ENCODE data around the gene MVD. TPM values are rescaled to one million over a fixed set of nuclear protein-coding genes. Genes with fewer than 3 reads are reported as not detected.

The MVD gene, protein sequence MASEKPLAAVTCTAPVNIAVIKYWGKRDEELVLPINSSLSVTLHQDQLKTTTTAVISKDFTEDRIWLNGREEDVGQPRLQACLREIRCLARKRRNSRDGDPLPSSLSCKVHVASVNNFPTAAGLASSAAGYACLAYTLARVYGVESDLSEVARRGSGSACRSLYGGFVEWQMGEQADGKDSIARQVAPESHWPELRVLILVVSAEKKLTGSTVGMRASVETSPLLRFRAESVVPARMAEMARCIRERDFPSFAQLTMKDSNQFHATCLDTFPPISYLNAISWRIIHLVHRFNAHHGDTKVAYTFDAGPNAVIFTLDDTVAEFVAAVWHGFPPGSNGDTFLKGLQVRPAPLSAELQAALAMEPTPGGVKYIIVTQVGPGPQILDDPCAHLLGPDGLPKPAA
- 78.1 and 78.5 TPM in 2 replicates for total RNA-seq
- long read RNA-seq, transcript MVD-201 (10 exons, 1,823 nt): major isoform, 51 of 63 reads
- long read RNA-seq, partial matches to known transcripts: 1 of 63 reads
- long read RNA-seq, other reads (novel, unspliced or antisense): 9 of 63 reads

DNA sequence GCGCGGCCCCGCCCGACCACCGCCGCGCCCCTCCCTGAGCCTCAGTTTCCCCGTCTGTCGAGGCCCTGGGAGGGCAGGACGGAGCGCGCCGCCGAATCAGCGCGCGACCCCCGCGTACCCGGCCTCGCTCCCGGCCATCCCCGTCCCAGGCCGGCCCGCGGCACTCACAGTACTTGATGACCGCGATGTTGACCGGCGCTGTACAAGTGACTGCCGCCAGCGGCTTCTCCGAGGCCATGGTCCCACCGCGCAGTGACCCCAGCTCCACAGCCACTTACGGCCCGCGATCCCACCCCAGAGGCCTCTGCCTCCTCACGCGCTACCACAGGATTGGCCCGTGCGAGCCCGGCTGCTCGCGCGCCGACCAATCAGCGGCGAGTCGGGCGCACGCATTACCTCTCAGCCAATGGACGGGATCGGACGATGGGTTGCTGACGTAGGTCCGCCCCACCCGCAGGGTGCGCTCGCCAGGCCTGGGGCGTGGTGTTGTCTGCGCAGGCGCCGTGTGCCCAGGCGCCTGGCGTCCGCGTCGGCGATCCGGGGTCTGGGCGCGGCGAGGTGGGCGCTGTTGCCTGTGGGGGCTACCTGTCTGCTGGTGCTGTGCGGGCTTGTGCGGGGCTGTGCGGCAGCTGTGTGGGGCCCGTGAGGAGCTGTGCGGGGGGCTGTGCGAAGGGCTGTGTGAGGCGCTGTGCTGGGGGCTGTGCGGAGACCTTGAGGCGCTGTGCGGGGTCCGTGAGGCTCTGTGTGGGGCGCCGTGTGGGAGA lies at the start of gene MVD:
TSS of gene MVD (minus strand) at position 249 of the 764 bp plus-strand sequence. CDS start at position 238, 11 bp downstream.
- Mint-ChIP-seq H3K9me3 (ENCODE audit: low read depth) (no peaks in the 10 kb centered on the region), H3K4me1 (ENCODE audit: low read depth) (peaks cover 6% of the 10 kb centered on the region), H3K36me3 (ENCODE audit: insufficient read depth) (peaks cover 4% of the 10 kb centered on the region), H3K4me3 (ENCODE audit: low read depth) (peak within 1 kb of the TSS; percentile 89), H3K27me3 (no peaks in the 10 kb centered on the region), H3K27ac (peak within 1 kb of the TSS; percentile 93)
- TF ChIP-seq, protein P1, sequence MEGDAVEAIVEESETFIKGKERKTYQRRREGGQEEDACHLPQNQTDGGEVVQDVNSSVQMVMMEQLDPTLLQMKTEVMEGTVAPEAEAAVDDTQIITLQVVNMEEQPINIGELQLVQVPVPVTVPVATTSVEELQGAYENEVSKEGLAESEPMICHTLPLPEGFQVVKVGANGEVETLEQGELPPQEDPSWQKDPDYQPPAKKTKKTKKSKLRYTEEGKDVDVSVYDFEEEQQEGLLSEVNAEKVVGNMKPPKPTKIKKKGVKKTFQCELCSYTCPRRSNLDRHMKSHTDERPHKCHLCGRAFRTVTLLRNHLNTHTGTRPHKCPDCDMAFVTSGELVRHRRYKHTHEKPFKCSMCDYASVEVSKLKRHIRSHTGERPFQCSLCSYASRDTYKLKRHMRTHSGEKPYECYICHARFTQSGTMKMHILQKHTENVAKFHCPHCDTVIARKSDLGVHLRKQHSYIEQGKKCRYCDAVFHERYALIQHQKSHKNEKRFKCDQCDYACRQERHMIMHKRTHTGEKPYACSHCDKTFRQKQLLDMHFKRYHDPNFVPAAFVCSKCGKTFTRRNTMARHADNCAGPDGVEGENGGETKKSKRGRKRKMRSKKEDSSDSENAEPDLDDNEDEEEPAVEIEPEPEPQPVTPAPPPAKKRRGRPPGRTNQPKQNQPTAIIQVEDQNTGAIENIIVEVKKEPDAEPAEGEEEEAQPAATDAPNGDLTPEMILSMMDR (IDR thresholded peaks at IDR 0.05; ENCODE audit: unreplicated experiment): no peak
- DNase-seq (ENCODE audit: low spot score, unreplicated experiment): peak; percentile 95

DNA sequence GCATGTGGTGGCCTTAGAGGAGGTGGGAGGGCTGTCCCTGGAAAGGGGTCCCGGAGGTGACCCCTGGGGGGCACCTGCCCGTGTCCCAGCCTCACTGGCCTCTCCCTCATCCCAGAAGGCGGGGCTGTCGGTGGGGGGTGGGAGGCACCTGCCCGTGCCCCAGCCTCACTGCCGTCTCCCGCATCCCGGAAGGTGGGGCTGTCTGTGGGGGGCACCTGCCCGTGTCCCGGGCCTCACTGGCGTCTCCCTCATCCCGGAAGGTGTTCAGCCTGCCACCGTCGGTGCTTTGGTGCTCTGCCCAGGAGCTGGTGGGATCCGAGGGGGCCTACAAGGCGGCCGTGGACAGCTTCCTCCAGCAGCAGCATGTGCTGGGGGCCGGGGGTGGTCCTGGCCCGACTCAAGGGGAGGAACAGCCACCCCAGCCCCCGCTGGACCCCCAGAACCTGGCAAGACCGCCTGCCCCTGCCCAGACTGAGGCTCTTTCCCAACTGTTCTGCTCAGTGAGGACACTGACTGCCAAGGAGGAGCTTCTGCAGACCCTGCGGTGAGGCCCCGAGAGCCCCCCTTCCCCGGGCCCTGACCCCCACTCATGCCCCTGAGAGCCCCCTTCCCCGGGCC lies 49.6 kb upstream of the MVD start:
- Mint-ChIP-seq H3K4me3 (ENCODE audit: low read depth) (no peak overlapping the region), H3K27me3 (no peaks in the 10 kb centered on the region), H3K9me3 (ENCODE audit: low read depth) (no peaks in the 10 kb centered on the region), H3K27ac (peak overlapping the region; percentile 52), H3K4me1 (ENCODE audit: low read depth) (peaks cover under 1% of the 10 kb centered on the region), H3K36me3 (ENCODE audit: insufficient read depth) (peaks cover 1% of the 10 kb centered on the region)
- TF ChIP-seq, protein P1 (IDR thresholded peaks at IDR 0.05; ENCODE audit: unreplicated experiment): no peak
- DNase-seq (ENCODE audit: low spot score, unreplicated experiment): no peak

DNA sequence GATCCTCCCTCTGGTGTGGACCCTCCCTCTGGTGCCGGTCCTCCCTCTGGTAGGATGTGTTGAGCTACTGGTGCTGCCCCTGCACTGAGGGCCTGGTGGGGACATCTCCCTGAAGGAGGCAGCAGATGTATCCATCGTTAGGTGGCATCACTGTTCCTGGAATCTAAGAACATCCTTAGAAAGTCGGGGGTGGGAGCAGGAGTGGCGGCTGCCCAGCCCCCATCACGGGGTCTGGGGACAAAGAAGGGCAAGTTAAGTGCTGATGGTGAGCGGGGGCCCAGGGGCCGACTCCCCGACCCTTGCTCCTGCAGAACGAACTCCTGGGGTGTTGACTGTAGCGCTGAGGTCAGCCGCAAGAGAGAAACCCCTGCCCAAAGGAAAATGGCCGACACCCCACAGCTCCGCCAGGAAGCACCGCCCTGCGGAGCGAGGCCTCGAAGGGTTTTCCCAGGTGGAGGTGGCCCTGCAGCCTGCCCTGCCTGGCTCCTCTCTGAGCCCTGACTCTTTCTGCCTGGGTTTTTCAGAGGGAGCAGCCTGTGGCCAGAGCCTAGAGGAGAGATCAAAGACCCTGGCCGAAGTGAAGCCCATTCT lies 49.0 kb upstream of the MVD start:
- Mint-ChIP-seq H3K27ac (peak overlapping the region; percentile 52), H3K4me3 (ENCODE audit: low read depth) (no peak overlapping the region), H3K27me3 (no peaks in the 10 kb centered on the region), H3K36me3 (ENCODE audit: insufficient read depth) (no peaks in the 10 kb centered on the region), H3K4me1 (ENCODE audit: low read depth) (peaks cover 7% of the 10 kb centered on the region), H3K9me3 (ENCODE audit: low read depth) (no peaks in the 10 kb centered on the region)
- TF ChIP-seq, protein P1 (IDR thresholded peaks at IDR 0.05; ENCODE audit: unreplicated experiment): no peak
- DNase-seq (ENCODE audit: low spot score, unreplicated experiment): no peak

GRCh38 chr16:88710556-88710955 lies 47.7 kb upstream of the MVD start:
- TF ChIP-seq, protein P1 (IDR thresholded peaks at IDR 0.05; ENCODE audit: unreplicated experiment): no peak
- Mint-ChIP-seq H3K4me3 (ENCODE audit: low read depth) (no peak overlapping the region), H3K27ac (no peak overlapping the region), H3K36me3 (ENCODE audit: insufficient read depth) (no peaks in the 10 kb centered on the region), H3K9me3 (ENCODE audit: low read depth) (no peaks in the 10 kb centered on the region), H3K27me3 (no peaks in the 10 kb centered on the region), H3K4me1 (ENCODE audit: low read depth) (peaks cover 7% of the 10 kb centered on the region)
- no peak for DNase-seq (ENCODE audit: low spot score, unreplicated experiment)
